T-cell (primary cell): ENCODE results near the gene ITPR3. TPM values are rescaled to one million over a fixed set of nuclear protein-coding genes. Genes with fewer than 3 reads are reported as not detected.

Experiments
- ATAC-seq, 4 experiments: fragments of 200-7000 bp in 3 of 4; fragments of 150-1000 bp in 1 of 4; cut with Tn5 transposase; replicated peaks in 1 of 4; 1 replicate in 3 of 4; 2 replicates in 1 of 4; pipeline ENCODE4 v1.10.0; 2021; ENCODE audit warnings: moderate library complexity in 3 of 4, mild to moderate bottlenecking in 2 of 4, moderate number of reproducible peaks in 1 of 4
- CTCF ChIA-PET, 2 donors: fragments of 300-600 bp; sonication (Branson Sonifier 250); formaldehyde crosslinking; loops; one replicate each; lab custom pipeline; 2022; ENCODE audit warnings: antibody characterized with exemption in 2 of 2; lab: Charles Lee
- POLR2A ChIA-PET, 2 donors: fragments of 300-600 bp; sonication (Branson Sonifier 250); formaldehyde crosslinking; loops; one replicate each; lab custom pipeline; 2022; ENCODE audit warnings: antibody characterized with exemption in 2 of 2; lab: Charles Lee
- DNase-seq, 35 experiments: peaks; one replicate each; pipeline versions ENCODE4 v3.0.0 to v3.0.0-alpha.2; 2013 to 2023
- H3K27ac ChIP-seq: one replicate; pipeline ENCODE4 v1.5.1; 2013; ENCODE audit warnings: low read length
- H3K27me3 ChIP-seq, 2 experiments: replicated peaks in 1 of 2; 1 replicate in 1 of 2; 2 replicates in 1 of 2; pipeline versions ENCODE4 v1.6.1 to v1.7.0; 2013; ENCODE audit warnings: low read length in 1 of 2, mixed read lengths in 1 of 2; ENCODE audit not compliant: control insufficient read depth in 2 of 2, insufficient read depth in 2 of 2; ENCODE audit errors: extremely low read depth in 1 of 2
- H3K36me3 ChIP-seq, 2 donors: 1 replicate in 1 of 2; 2 replicates in 1 of 2; pipeline versions ENCODE4 v1.6.1 to v1.7.0; 2013; ENCODE audit warnings: low read length in 1 of 2; ENCODE audit not compliant: control insufficient read depth in 2 of 2, insufficient read depth in 1 of 2; ENCODE audit errors: extremely low read depth in 1 of 2
- H3K4me1 ChIP-seq, 2 experiments: 1 replicate in 1 of 2; 2 replicates in 1 of 2; pipeline versions ENCODE4 v1.6.1 to v1.7.0; 2013; ENCODE audit warnings: low read length in 2 of 2, mixed read lengths in 1 of 2; ENCODE audit not compliant: insufficient read depth in 2 of 2, control insufficient read depth in 1 of 2; ENCODE audit errors: extremely low read depth in 1 of 2
- H3K4me3 ChIP-seq, 2 donors: 1 replicate in 1 of 2; 2 replicates in 1 of 2; pipeline versions ENCODE4 v1.5.1 to v1.7.0; 2013; ENCODE audit warnings: mild to moderate bottlenecking in 2 of 2, low read length in 1 of 2, moderate library complexity in 1 of 2; ENCODE audit not compliant: control insufficient read depth in 1 of 2; ENCODE audit errors: extremely low read depth in 1 of 2
- H3K9me3 ChIP-seq: 2 replicates; pipeline ENCODE4 v1.7.0; 2013
- H3K27ac Mint-ChIP-seq, 2 donors: one replicate each; pipeline ENCODE4 v1.8.0; 2020 to 2021; ENCODE audit warnings: mild to moderate bottlenecking in 2 of 2, mixed read lengths in 2 of 2
- H3K27me3 Mint-ChIP-seq, 2 donors: one replicate each; pipeline ENCODE4 v1.8.0; 2021 to 2022; ENCODE audit warnings: mixed read lengths in 2 of 2
- H3K36me3 Mint-ChIP-seq: one replicate; pipeline ENCODE4 v1.8.0; 2021; ENCODE audit warnings: mixed read lengths
- H3K4me1 Mint-ChIP-seq, 3 donors: one replicate each; pipeline ENCODE4 v1.8.0; 2020 to 2022; ENCODE audit warnings: mixed read lengths in 3 of 3, mild to moderate bottlenecking in 1 of 3
- H3K4me3 Mint-ChIP-seq, 3 donors: one replicate each; pipeline ENCODE4 v1.8.0; 2020 to 2022; ENCODE audit warnings: mild to moderate bottlenecking in 3 of 3, mixed read lengths in 3 of 3, moderate library complexity in 3 of 3
- H3K9me3 Mint-ChIP-seq, 3 donors: one replicate each; pipeline ENCODE4 v1.8.0; 2020 to 2022; ENCODE audit warnings: mixed read lengths in 3 of 3
- WGBS: methylation state at CpG from one replicate; pipeline ENCODE4 v1.1.5; 2013; ENCODE audit warnings: missing lambda C conversion rate; ENCODE audit not compliant: insufficient coverage; 5-methylcytosine and 5-hydroxymethylcytosine counted together
- total RNA-seq, 35 experiments: library from RNA in 6 of 35; stranded (reverse) in 6 of 35; fragments of 120-200 nt in 1 of 35; gene quantifications; one replicate each; pipeline versions ENCODE4 v1.2.1 to v1.2.4 and lab custom pipeline; 2013 to 2026

Gene ITPR3
- total RNA-seq, 5 donors from 2014 or later (not counting 1 experiment from before 2014, with no cell fraction given): 49.2 to 63.6 (median 62.4) TPM

DNA sequence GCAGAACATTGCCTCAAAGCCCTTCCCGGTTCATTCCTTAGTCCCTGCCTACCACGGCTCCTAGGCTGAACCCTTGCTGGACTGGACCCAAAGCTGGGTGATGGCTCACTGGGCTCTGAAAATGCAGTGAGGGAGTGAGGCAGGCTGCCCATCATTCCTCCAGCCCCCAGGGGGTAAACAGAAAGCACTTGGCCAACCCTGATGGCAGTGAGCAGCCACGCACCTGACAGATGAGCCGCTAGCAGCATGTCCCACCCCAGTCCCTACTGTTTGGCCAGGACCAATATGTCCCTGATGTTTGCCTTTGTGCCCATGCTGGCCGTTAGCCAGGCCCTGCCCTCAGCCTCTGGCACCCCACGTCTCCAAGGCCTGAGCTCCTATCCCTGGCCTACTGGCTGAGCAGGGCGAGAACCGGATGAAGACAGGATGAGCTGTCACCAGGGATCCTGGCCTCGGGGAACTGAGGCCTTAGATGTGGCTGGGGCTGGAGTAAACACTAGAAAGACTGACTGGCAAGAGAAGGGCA is 21.6 kb upstream of the ITPR3 start:
- peaks cover 0 to 2% of the 10 kb centered on the region in 2 donors for H3K27me3 Mint-ChIP-seq
- H3K27ac ChIP-seq: no peak overlapping the region
- no peak for DNase-seq
- H3K4me1 Mint-ChIP-seq: peaks cover 2 to 38% (median 6%) of the 10 kb centered on the region in 3 donors
- H3K36me3 ChIP-seq: no peaks in the 10 kb centered on the region
- no peaks in the 10 kb centered on the region for H3K36me3 Mint-ChIP-seq
- no peaks in the 10 kb centered on the region for H3K9me3 Mint-ChIP-seq
- WGBS: 74% methylated on average over 8 of the region's 9 CpGs
- H3K4me3 ChIP-seq: no peak overlapping the region
- peaks cover 0 to 11% of the 10 kb centered on the region in 2 experiments for H3K27me3 ChIP-seq
- POLR2A ChIA-PET: no interaction called here
- no peak for ATAC-seq
- no peaks in the 10 kb centered on the region for H3K9me3 ChIP-seq
- CTCF ChIA-PET: no interaction called here
- no peak overlapping the region for H3K27ac Mint-ChIP-seq
- peak overlapping the region in 1 of 3 donors; percentile 38 for H3K4me3 Mint-ChIP-seq
- H3K4me1 ChIP-seq: peaks cover 6 to 29% of the 10 kb centered on the region in 2 experiments

DNA sequence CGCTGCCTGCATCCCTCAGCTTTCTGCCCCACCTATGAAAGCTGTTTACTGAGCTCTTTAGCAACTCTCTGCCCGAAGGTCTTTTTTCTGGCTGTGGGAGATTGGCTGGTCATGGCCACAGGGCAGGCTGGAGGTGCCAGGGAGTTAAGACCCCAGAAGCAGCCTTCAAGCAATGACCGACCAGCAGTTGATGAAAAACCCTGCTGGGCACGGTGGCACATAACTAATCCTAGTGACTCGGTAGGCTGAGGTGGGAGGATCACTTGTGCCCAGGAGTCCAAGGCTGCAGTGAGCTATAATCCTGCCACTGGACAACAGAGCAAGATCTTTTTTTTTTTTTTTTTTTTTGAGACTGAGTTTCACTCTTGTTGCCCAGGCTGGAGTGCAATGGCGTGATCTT is 20.4 kb upstream of the ITPR3 start:
- CTCF ChIA-PET: no interaction called here
- H3K9me3 ChIP-seq: no peaks in the 10 kb centered on the region

DNA sequence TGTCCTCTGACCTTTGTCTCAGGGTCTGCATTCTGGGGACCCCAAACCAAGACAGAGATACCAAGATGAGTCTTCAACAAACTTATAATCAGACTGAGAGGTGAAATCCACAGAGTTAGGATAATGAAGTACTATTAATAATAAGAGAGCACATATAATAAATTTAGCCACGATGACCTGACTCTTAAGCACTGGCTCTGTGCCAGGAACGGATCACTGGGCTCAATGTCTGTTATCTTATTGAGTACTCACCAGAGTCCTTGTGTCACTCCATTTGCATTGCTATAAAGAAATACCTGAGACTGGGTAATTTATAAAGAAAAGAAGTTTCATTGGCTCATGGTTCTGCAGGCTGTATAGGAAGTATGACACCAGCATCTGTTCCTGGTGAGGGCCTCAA is 18.9 kb upstream of the ITPR3 start:
- POLR2A ChIA-PET: interaction anchor here in 1 of 2 donors (0.6 kb wide), 1 partner anchor 356 kb away, joined by 4 read pairs; no protein-coding TSS in a partner anchor
- Mint-ChIP-seq H3K27ac (no peak overlapping the region), H3K4me3 (no peak overlapping the region)

More for the DNA sequence above, 20.4 kb upstream of the ITPR3 start:
- H3K27me3 ChIP-seq: peaks cover 0 to 11% of the 10 kb centered on the region in 2 experiments
- peaks cover 2 to 33% (median 2%) of the 10 kb centered on the region in 3 donors for H3K4me1 Mint-ChIP-seq
- H3K36me3 Mint-ChIP-seq: no peaks in the 10 kb centered on the region
- H3K4me1 ChIP-seq: peaks cover 6 to 29% of the 10 kb centered on the region in 2 experiments
- no peak for DNase-seq
- H3K27me3 Mint-ChIP-seq: peaks cover 0 to 2% of the 10 kb centered on the region in 2 donors
- no peak for ATAC-seq
- H3K27ac ChIP-seq: no peak overlapping the region
- H3K9me3 Mint-ChIP-seq: peaks cover 0 to 6% (median 6%) of the 10 kb centered on the region in 3 donors
- POLR2A ChIA-PET: interaction anchor here in 1 of 2 donors (0.6 kb wide), 1 partner anchor 85 kb away, joined by 3 read pairs; no protein-coding TSS in a partner anchor
- 87% methylated on average over 3 of the region's 6 CpGs for WGBS
- H3K4me3 ChIP-seq: no peak overlapping the region
- H3K4me3 Mint-ChIP-seq: no peak overlapping the region
- H3K36me3 ChIP-seq: no peaks in the 10 kb centered on the region
- no peak overlapping the region for H3K27ac Mint-ChIP-seq

DNA sequence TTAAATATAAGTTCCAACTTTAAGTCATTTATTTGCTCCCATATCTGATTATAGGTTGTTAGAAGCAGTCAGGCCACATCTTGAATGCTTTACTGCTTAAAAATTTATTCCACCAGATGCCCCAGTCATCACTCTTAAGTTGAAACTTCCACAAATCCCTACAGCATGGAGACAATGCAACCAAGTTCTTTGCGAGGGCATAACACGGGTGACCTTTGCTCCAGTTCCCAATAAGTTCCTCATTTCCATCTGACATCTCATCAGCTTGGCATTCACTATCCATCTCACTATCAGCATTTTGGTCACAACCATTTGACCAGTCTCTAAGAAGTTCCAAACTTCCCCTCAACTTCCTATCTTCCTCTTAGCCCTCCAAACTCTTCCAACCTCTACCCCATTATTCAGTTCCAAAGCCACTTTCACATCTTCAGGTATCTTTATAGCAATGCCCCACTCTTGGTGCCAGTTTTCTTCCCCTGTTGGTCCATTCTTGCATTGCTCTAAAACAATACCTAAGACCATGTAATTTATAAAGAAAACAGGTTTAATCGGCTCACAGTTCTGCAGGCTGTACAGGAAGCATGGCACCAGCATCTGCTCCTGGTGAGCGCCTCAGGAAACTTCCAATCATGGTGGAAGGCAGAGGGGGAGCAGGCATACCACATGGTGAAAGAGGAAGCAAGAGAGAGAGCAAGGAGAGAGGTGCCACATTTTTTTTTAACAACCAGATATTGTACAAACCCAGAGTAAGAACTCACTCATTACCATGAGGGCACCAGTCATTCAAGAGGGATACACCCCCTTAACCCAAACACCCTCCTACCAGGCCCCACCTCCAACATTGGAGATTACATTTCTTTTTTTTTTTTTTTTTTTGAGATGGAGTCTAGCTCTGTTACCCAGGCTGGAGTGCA is 15.9 kb upstream of the ITPR3 start:
- peaks cover 0 to 22% of the 10 kb centered on the region in 2 experiments for H3K27me3 ChIP-seq
- H3K27ac ChIP-seq: no peak overlapping the region
- peaks cover 0 to 7% (median 0%) of the 10 kb centered on the region in 3 donors for H3K4me1 Mint-ChIP-seq
- no peak for ATAC-seq
- peaks cover 0 to 2% of the 10 kb centered on the region in 2 donors for H3K27me3 Mint-ChIP-seq
- no peak for DNase-seq
- 96% methylated on average over 2 of the region's 4 CpGs for WGBS
- no peaks in the 10 kb centered on the region for H3K9me3 ChIP-seq
- peaks cover 0 to 6% (median 6%) of the 10 kb centered on the region in 3 donors for H3K9me3 Mint-ChIP-seq
- H3K4me1 ChIP-seq: no peaks in the 10 kb centered on the region
- H3K4me3 ChIP-seq: no peak overlapping the region
- no peaks in the 10 kb centered on the region for H3K36me3 ChIP-seq
- no peaks in the 10 kb centered on the region for H3K36me3 Mint-ChIP-seq
- H3K4me3 Mint-ChIP-seq: no peak overlapping the region
- no peak overlapping the region for H3K27ac Mint-ChIP-seq
- ChIA-PET CTCF (interaction anchor here in 1 of 2 donors (0.7 kb wide), 1 partner anchor 1575 kb away, joined by 3 read pairs; no protein-coding TSS in a partner anchor), POLR2A (interaction anchor here in 1 of 2 donors (0.7 kb wide), 1 partner anchor 96 kb away, joined by 6 read pairs; no protein-coding TSS in a partner anchor)

More for the DNA sequence above, 18.9 kb upstream of the ITPR3 start:
- Mint-ChIP-seq H3K4me1 (peaks cover 0 to 28% (median 2%) of the 10 kb centered on the region in 3 donors), H3K27me3 (peaks cover 0 to 2% of the 10 kb centered on the region in 2 donors), H3K36me3 (no peaks in the 10 kb centered on the region), H3K9me3 (peaks cover 0 to 6% (median 6%) of the 10 kb centered on the region in 3 donors)
- Histone ChIP-seq H3K27me3 (peaks cover 0 to 11% of the 10 kb centered on the region in 2 experiments), H3K9me3 (no peaks in the 10 kb centered on the region), H3K36me3 (no peaks in the 10 kb centered on the region), H3K4me3 (no peak overlapping the region), H3K4me1 (peaks cover 6 to 21% of the 10 kb centered on the region in 2 experiments), H3K27ac (no peak overlapping the region)
- no peak for ATAC-seq
- WGBS: no CpG with 5 or more reads among the region's 2 CpGs
- CTCF ChIA-PET: interaction anchor here (0.6 to 0.7 kb wide), 2 partner anchors 92 to 100 kb away, joined by 3 to 4 read pairs; no protein-coding TSS in a partner anchor
- DNase-seq: no peak

DNA sequence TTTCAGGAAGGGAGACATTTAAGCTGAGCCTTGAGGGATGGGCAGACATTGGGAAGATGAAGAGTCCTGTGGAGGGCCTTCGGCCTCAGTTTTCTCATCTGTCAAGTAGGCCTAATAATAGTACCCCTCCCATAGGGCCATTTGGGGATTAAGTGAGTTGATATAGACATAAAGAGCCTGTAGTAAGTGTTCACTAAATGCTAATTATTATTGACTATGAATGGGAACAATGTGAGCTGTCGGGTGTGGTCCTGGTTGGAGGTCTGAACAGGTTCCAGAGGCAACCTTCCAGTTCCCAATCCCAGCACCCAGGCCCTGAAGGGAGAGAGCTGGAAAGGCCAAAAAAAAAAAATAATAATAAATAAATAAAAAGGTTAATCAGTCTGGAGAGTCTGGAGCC is 14.5 kb upstream of the ITPR3 start:
- POLR2A ChIA-PET: no interaction called here
- Mint-ChIP-seq H3K4me1 (no peaks in the 10 kb centered on the region), H3K36me3 (no peaks in the 10 kb centered on the region), H3K27ac (no peak overlapping the region), H3K27me3 (peaks cover 0 to 2% of the 10 kb centered on the region in 2 donors), H3K4me3 (no peak overlapping the region), H3K9me3 (peaks cover 0 to 6% (median 6%) of the 10 kb centered on the region in 3 donors)
- Histone ChIP-seq H3K27me3 (peaks cover 0 to 32% of the 10 kb centered on the region in 2 experiments), H3K4me1 (no peaks in the 10 kb centered on the region), H3K9me3 (no peaks in the 10 kb centered on the region), H3K27ac (no peak overlapping the region), H3K36me3 (no peaks in the 10 kb centered on the region), H3K4me3 (no peak overlapping the region)
- DNase-seq (no peak), ATAC-seq (no peak)
- CTCF ChIA-PET: interaction anchor here (0.6 to 2.2 kb wide), 3 partner anchors 17 to 26 kb away, joined by 3 to 10 read pairs (median 4); no protein-coding TSS in a partner anchor
- WGBS: no CpG with 5 or more reads among the region's 2 CpGs
